HG02885 (cell line): Measurements from ENCODE around the gene GLYATL1.

Experiments
- ATAC-seq: cut with Tn5 transposase; IDR thresholded peaks from one replicate; pipeline ENCODE4 v1.9.1; 2021; ENCODE audit warnings: mild to moderate bottlenecking; ENCODE audit not compliant: unreplicated experiment, poor library complexity

Gene GLYATL1

DNA sequence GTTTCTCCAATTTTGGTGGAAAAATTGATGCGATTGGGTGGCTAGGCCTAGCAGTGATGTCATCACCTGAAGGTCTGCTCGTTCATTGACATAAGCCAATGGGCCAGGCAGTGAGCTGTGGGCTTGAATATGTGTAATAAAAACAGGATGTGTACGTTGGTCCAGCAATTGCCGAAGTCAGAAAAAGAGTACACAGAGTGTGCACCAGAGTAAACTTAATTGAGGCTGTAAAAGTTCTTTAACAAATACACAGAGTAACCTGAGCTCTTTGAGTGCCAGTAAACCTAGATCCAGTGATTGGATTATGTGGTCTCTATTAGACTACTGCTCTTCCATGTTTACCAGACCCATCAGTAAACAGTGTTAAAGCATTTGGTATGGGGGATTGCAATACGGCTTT lies 13.0 kb upstream of the GLYATL1 start:
- ATAC-seq: no peak

DNA sequence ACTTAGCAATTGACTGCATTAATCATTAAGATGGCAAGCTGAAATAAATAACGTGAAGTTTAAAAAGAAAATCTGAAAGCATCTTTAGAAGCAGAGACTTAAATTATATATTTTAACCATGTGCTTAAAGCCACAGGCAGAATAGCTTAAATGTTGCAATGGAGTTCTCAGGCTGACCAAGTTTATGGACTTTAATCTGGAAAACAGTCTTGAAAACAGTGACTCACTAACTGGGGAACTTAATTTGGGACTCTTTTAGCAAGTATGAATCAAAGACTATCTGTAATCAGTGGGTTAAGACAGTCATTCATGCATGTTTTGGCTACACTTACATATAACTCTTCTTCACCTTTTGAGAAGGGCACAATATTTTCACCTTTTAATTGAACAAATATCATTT lies 12.6 kb upstream of the GLYATL1 start:
- no peak for ATAC-seq

DNA sequence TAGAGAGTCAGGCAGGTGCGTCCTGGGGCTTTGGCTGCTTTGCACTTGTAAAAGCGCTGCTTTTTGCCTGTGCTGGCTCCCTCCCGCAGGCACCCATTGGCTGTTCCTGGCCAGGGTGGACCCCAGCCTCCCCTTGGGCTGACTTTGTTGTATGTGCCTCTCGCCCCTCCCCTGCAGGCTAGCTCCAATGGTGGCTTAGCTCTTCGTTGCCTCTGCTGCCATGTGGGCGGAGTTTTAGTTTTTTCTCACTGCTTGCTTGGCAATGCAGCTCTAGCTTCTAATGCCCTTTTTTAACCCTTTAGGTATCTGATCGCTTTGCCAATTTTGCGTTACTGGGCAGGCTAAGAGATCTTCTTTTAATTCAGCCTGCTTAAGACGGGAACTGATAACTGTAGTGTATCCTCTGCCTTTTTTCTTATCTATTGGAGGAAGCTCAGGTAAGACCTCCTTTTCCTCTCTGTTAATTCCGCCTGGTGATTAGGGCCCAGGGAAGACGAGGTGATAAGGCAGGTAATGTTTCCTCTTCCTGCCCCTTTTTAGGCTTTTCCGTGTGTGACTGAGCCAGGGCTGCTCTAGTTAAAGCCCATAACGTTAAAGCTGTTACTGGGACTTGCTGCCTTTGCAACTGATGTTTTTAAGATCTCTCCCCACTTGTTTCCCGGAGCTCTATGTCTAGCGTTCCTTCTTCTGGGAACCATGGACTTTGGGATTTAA lies 11.7 kb upstream of the GLYATL1 start:
- no peak for ATAC-seq

DNA sequence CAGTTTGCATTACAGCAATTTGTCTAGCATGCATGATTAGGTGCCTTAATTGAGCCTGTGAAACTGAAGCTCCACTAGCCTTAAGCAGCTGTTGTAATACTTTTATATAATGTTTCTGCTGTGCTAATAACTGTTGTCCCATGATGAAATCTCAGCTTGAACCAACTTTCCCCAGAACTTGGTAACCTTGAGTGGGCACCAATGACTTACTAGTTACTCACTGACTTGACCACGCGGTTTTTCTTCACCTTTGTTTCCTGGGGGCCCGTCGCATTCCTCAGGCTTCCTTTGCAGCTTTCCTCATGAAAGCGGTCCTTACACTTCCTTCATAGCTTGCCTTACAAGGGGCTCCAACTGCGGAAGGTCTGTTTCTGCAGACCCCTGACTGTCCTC lies 11.2 kb upstream of the GLYATL1 start:
- ATAC-seq: no peak

DNA sequence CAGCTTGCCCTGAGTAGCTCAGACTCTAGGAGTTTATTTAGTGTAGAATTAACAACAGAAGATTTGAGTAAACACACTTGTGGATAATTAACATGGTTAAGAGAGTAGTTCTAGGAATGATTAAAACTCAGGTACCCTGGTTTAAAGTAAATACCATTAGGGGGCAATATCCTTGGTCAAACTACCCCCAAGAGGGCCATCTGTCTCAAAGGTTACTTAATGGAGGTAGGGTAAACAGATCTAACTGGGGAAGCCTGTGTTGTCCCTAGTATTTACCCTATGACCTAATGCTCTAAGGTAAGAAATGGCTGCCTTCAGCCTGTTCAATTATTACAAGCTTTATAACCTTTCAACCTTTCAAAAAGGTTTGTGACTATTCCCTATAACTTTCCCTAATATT lies 10.6 kb upstream of the GLYATL1 start:
- ATAC-seq: no peak

DNA sequence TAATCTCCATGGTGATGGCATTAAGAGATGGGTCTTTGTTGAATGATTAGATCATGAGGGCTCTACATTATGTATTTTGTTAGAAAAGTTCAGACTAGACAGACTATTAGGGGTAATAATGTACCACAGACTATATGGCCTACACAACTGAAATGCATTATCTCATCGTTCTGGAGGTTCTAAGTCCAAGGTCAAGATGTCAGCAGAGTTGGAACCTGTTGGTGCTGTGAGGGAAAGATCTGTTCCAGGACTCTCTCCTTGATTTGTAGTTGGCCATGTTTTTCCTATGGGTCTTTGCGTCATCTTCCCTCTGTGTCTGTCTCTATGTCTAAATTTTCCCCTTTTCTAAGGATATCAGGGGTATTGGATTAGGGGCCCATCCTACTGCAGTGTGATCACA lies 8.4 kb upstream of the GLYATL1 start:
- ATAC-seq: no peak

DNA sequence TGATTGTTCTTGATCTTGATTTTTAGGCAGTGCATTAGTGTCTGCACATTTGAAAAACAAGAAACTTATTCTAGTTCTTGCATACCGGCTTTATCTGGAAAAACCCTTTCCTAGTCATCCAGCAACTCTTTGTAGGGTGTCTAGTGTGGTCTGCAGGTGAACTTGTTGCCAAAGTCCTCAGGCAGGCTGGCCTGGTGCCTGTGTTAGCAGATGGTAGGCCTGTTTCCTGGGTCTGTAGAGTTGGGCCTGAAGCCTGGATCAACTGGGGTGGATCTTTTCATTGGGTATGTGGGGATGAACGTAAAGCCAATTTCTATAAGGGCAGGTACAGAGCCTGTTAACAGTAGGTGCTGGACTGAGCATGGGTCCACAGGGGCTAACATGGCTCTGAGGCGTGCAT lies 5.6 kb upstream of the GLYATL1 start:
- no peak for ATAC-seq

DNA sequence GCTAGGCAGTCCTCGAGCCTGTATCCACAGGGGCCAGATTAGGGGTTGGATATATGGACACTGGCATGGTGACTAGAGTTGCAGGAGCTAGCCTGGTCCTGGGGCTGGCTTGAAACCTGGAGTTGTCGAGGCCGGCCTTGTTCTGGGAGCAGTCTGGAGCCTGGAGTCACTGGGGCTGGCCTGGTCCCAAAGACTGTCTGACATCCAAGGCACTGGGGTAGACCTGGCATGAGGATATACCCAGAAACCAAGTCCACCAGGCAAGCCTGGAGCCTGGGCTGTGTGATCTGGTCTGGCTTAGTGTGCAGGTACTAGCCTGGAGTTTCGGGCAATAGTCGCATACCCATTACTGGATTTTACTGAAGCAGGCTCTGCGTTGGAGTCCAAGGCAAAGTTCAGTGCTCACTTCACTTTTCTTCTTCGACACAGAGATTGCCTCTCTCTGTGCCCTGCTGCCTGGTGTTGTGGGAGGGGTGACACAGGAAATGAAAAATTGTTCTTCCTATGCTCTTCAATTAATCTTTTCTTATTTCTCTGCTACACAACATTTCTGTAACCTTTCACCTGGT lies 4.3 kb upstream of the GLYATL1 start:
- no peak for ATAC-seq

DNA sequence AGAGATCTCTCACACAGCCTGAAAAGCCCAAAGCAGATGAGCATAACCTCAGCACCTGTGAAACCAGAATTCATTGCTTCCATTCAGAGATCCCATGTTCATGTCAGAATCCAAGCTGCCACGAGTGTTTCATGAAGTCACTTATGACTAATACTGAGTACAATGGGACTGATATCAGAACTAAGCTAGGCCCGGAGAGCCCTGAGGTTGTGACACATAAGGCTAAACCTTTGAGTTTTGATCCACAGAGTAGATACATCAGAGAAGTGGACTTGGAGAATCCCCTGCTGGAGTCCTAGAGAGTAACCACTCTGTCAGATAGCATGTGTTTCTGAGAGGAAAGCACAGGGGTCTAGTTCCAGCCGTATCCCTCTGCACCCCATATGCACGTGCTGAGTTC lies 890 bp upstream of the GLYATL1 start:
- ATAC-seq: no peak

DNA sequence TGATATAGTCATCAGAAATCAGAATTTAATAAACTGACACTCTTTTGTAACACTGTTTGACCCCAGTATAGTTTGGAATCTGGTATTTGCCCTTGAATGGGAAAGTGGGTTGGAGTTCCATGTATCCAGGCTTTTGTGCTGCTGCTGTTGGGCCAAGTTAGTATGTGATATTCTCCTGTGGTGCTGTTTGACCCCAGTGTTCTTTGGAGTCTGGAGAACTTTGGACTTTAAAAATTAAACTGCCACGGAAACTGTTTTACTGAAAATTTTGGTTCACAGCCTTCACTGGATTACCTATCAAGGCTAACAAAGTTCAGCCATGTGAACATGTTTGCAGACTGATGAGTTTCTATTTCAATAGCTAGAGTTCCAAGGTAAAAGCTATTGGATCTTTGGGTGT lies 740 bp downstream of the GLYATL1 start:
- ATAC-seq: no peak

DNA sequence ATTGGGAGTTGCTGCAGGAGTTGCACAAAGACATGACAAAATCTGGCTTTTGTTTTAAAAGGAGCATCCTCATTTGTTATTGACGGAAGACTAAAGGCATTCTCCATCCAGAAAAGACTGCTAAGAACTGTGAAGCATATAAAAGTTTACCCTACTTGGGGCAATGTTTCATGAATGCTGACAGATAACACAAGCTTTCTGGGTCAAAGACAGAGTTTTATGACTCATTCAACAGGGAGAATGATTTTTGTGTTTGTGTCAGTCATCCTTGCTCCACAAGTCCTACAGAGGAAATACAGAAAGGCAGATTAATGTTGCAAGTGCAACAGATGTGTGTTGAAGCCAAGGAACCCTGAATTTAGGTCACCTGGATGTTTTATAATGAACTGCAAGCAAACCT lies 2.5 kb downstream of the GLYATL1 start:
- ATAC-seq: no peak

DNA sequence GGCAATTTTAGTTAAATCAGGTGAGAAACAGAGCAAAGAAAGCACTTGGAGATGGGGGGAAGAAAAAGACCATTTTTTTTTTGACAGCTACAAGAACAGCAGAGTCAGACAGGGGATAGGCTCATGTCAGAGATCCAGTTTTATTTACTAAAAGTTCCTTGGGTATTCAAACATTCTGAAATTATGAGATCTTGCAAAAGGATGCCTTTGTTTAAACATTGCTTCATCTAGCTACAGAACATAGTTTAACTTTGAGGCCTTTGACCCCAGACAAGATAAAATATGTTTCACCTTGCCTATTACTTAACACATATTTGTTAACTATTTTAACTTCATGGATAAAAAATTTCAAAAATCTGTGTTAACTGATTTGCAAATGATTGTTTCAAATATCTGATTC lies 6.4 kb downstream of the GLYATL1 start:
- no peak for ATAC-seq

DNA sequence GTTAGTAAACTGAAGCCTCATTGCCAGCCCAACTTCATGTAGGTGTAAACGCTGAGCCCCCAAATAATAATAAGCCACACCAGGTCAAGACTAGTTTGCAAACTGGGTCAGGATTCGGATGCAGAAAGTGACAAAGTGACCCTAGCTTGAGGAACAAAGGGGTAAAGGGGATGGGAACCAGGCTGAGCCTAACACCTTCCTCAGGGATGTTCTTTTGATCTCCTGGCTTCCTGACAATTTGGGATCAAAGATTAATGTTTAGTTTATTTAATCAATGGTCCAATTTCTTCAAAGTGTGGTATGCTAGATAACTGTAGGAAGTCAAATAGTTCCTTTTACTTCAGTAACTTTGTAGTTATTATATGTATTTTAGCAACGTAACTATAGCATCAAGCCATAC lies 9.9 kb downstream of the GLYATL1 start:
- ATAC-seq: no peak

DNA sequence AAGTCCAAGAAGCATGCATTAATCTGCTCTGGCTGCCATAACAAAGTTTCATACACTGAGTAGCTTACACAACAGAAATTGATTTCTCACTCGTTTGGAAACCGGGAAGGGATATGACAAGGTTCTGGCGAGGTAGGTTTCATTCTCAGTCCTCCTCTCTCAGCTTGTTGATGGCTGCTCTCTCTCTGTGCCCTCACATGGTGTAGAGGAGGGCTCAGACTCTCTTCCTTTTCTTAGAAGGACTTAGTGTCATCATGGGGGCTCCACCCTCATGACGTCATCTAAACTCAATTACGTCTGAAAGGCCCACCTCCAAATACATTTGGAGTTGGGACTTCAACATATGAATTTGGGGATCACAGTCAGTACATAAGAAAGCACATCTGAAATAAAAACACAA lies 18.6 kb downstream of the GLYATL1 start:
- ATAC-seq: peak; percentile 64

DNA sequence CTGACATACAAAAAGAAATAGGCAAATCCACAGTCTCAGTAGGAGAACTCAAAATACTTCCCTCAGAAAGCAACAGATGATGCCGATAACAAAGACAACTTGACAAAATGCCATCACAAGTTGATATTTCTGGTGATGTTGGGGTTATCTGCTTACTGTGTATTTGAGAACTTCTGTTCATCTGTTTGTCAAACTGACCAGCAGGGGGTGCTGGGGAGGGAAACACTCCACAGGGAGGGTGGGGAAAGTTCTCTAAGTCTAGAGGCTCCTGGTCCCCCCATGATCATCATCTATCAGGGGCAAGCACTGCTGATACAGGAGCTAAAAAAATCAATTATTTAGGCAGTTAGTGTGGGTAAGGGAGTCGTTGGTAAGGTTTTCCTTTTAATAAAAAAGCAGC lies 19.2 kb downstream of the GLYATL1 start:
- ATAC-seq: peak; percentile 91

DNA sequence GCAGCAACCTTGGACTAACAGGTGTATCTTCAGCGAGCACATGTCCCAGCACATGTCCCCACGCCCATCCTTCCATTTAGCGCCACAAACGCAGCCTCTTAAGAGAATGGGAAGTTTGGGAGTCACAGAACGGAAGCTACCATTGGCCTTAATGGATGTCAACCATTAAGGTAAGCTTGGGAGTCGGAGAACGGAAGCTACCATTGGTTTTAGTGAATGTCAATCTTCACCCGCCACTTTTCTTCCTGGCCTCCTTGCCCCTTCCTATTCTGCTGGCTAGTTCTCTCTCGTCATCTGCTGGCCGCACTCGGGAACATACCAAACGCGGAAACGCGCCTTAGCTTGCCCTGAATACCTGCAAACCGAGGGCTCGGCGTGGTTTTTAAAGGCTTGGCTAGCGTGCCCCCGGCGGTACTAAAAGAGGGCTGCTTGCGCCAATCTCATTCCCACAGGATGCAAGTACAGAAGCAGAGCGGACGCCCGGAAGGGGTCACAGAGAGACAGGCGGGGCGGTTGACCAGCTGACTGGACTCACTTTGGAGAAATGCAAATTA lies 24.3 kb downstream of the GLYATL1 start:
- no peak for ATAC-seq

DNA sequence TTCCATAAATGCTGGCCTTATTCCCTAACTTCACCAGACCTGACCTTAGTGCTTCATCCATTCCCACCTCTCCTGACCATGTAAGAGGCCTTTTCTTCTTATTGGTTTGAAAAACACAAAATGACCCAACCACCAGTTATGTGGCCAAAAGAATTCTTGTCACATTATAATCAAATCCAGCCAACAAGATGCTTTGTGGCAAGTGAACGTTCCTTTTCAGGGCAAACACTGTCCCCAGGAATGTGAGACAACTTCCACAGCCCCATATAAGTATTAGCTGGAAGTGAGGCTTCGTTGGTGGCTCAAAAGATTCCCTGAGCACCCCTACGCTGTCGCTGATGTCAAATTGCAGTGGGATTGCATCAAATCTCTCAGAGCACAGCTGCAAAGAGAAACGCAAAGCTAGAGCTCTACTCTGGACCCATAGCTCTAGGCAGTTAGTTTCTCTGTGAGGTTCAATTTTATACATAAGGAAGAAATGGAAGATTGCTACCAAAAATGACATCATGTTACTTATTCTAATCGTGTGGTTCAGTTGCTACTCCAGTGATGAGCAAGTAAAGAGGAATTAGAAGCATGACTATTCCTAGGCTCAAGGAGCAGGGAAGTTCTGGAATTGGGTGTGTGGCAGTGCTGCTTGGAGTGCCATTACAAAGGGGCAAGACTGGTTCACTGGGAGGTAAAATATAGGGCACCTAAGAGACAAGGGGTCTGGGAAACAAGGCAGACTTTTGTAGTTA lies 26.1 kb downstream of the GLYATL1 start:
- no peak for ATAC-seq

DNA sequence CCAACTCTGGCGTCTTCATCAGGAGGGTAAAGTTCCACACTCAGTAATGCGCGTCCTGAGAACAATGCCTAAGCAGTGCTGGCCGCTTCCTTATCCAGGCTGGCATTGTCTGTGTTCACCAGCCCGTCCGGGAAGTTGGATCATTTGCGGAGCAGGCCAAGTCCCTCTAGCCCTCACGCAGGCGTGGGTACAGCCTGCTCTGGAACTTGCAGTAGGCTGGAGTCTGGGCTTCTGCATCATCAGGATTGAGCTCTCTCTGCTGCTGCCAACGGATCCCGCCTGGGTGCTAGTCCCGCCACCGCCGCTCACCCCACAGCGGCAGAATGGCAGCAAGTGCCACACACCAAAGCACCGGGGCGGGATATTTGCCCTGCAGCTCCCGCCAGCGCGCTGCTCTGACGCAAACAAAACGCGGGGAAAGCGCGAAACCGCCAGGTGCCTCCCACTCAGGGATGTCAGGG lies 29.0 kb downstream of the GLYATL1 start:
- ATAC-seq: no peak

DNA sequence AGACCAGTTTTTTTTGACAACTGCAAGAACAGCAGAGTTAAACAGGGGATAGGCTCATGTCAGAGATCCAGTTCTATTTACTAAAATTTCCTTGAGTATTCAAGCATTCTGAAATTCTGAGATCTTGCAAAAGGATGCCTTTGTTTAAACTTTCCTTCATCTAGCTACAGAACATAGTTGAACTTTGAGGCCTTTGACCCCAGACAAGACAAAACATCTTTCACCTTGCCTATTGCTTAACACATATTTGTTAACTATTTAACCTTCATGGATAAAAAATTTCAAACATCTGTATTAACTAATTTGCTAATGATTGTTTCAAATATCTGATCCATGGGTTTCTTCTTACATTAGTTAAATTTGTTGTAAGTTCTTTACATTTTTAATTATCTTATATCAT lies 38.2 kb downstream of the GLYATL1 start:
- ATAC-seq: no peak

DNA sequence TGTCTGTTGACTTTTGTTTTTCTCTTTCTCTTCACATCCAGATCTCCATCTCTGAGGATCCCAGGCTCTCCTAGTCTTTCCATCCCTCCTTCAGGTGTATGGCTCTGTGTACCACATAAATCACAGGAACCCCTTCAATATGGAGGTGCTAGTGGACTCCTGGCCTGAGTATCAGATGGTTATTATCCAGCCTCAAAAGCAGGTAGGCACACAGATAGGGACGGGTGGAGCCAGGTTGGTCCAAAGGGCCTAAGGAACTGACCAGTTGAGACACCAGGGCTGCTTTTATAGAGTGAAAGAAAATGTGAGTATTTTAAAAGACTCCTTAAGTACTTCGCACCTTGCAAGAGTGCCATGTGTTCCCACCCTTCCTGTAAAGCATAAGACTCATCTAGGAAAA lies 39.9 kb downstream of the GLYATL1 start:
- ATAC-seq: no peak

DNA sequence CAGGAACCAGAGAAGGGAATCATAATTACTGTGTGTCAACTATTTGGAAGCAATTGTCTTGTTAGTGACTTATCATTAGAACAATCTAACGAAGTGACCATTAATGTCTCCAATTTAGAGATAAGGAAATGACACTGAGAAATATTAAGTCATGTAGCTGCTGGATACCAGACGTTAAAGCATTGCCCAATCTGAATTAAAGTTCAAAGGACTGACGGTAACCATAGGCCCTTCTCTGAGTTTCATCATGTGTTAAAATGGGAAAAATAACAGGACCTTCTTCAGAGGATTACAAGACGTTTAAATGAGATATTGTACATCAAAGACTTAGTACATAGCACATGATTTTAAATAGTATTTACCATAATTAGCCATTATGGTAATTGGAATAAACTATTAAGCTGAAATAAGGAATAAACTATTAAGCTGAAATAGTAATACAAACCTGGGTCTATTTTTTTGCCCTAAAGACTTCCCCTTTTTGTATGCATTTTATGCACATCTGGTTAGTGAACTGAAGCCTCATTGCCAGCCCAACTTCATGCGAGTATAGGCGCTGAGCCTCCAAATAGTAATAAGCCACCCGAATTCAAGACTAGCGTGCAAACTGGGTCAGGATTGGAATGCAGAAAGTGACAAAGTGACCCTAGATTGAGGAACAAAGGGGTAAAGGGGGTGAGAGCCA lies 41.0 kb downstream of the GLYATL1 start:
- ATAC-seq: no peak
